Activated B cell treated with CpG ODN at 0.5 μM for 24 hours (primary cell): Measurements from ENCODE around the gene FUZ. TPM values are rescaled to one million over a fixed set of nuclear protein-coding genes. Genes with fewer than 3 reads are reported as not detected.

ENCODE experiments used
- ATAC-seq: fragments of 200-7000 bp; cut with Tn5 transposase; one replicate; pipeline ENCODE4 v1.10.0; 2021; ENCODE audit warnings: low read depth, mild to moderate bottlenecking, moderate library complexity
- CTCF ChIA-PET: fragments of 350-600 bp; sonication (Branson Sonifier 250); formaldehyde crosslinking; loops from one replicate; lab custom pipeline; 2021; ENCODE audit warnings: antibody characterized with exemption; lab: Charles Lee
- POLR2A ChIA-PET: fragments of 350-600 bp; sonication (Branson Sonifier 250); formaldehyde crosslinking; loops from one replicate; lab custom pipeline; 2021; ENCODE audit warnings: antibody characterized with exemption; lab: Charles Lee
- DNase-seq: peaks from one replicate; pipeline ENCODE4 v3.0.0; 2022
- H3K27ac Mint-ChIP-seq: one replicate; pipeline ENCODE4 v1.8.0; 2020; ENCODE audit warnings: mixed read lengths
- H3K27me3 Mint-ChIP-seq: one replicate; pipeline ENCODE4 v1.8.0; 2021; ENCODE audit warnings: mixed read lengths
- H3K36me3 Mint-ChIP-seq: one replicate; pipeline ENCODE4 v1.8.0; 2021; ENCODE audit warnings: low read depth, mixed read lengths
- H3K4me1 Mint-ChIP-seq: one replicate; pipeline ENCODE4 v1.8.0; 2021; ENCODE audit warnings: mixed read lengths
- H3K4me3 Mint-ChIP-seq: one replicate; pipeline ENCODE4 v1.8.0; 2020; ENCODE audit warnings: mild to moderate bottlenecking, mixed read lengths
- H3K9me3 Mint-ChIP-seq: one replicate; pipeline ENCODE4 v1.8.0; 2020; ENCODE audit warnings: mixed read lengths
- intact Hi-C: fragments of 100-400 bp; cut with micrococcal nuclease; formaldehyde crosslinking; loops from one replicate; pipeline ENCODE4 v1.15.1; 2024
- total RNA-seq: library from RNA; stranded (reverse); gene quantifications from 2 replicates; pipeline ENCODE4 v1.2.3, GENCODE V29; 2022
- TF ChIP-seq, protein P1 (sequence below): fragments of 200-600 bp; IDR thresholded peaks from one replicate; pipeline ENCODE4 v1.8.0; 2022; ENCODE audit warnings: antibody characterized with exemption, mild to moderate bottlenecking

FUZ gene
- total RNA-seq, 1 donor from 2014 or later: 12.0 TPM

GRCh38 chr19:49837425-49837824 lies 24.3 kb upstream of the FUZ start:
- ChIA-PET CTCF (no interaction called here), POLR2A (interaction anchor here (0.5 to 0.8 kb wide), 2 partner anchors 16 to 18 kb away, joined by 3 to 4 read pairs; no protein-coding TSS in a partner anchor)
- Mint-ChIP-seq H3K4me1 (peaks cover 5% of the 10 kb centered on the region), H3K36me3 (peaks cover 75% of the 10 kb centered on the region), H3K4me3 (no peak overlapping the region), H3K27ac (no peak overlapping the region), H3K27me3 (no peaks in the 10 kb centered on the region), H3K9me3 (no peaks in the 10 kb centered on the region)
- DNase-seq (no peak), ATAC-seq (no peak)
- intact Hi-C loops: no loop called here
- TF ChIP-seq, protein P1, sequence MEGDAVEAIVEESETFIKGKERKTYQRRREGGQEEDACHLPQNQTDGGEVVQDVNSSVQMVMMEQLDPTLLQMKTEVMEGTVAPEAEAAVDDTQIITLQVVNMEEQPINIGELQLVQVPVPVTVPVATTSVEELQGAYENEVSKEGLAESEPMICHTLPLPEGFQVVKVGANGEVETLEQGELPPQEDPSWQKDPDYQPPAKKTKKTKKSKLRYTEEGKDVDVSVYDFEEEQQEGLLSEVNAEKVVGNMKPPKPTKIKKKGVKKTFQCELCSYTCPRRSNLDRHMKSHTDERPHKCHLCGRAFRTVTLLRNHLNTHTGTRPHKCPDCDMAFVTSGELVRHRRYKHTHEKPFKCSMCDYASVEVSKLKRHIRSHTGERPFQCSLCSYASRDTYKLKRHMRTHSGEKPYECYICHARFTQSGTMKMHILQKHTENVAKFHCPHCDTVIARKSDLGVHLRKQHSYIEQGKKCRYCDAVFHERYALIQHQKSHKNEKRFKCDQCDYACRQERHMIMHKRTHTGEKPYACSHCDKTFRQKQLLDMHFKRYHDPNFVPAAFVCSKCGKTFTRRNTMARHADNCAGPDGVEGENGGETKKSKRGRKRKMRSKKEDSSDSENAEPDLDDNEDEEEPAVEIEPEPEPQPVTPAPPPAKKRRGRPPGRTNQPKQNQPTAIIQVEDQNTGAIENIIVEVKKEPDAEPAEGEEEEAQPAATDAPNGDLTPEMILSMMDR: no peak

- H3K27me3 Mint-ChIP-seq: no peaks in the 10 kb centered on the region
- POLR2A ChIA-PET: interaction anchor here (0.8 kb wide), 1 partner anchor 18 kb away, joined by 4 read pairs; no protein-coding TSS in a partner anchor
- intact Hi-C loops: no loop called here
- H3K9me3 Mint-ChIP-seq: no peaks in the 10 kb centered on the region
- H3K36me3 Mint-ChIP-seq: peaks cover 79% of the 10 kb centered on the region
- TF ChIP-seq, protein P1: no peak
- DNase-seq (no peak), ATAC-seq (no peak)
- H3K27ac Mint-ChIP-seq: no peak overlapping the region
- peaks cover under 1% of the 10 kb centered on the region for H3K4me1 Mint-ChIP-seq
- CTCF ChIA-PET: no interaction called here
- no peak overlapping the region for H3K4me3 Mint-ChIP-seq
Observed at GRCh38 chr19:49837009-49837310, 23.9 kb upstream of the FUZ start.

DNA sequence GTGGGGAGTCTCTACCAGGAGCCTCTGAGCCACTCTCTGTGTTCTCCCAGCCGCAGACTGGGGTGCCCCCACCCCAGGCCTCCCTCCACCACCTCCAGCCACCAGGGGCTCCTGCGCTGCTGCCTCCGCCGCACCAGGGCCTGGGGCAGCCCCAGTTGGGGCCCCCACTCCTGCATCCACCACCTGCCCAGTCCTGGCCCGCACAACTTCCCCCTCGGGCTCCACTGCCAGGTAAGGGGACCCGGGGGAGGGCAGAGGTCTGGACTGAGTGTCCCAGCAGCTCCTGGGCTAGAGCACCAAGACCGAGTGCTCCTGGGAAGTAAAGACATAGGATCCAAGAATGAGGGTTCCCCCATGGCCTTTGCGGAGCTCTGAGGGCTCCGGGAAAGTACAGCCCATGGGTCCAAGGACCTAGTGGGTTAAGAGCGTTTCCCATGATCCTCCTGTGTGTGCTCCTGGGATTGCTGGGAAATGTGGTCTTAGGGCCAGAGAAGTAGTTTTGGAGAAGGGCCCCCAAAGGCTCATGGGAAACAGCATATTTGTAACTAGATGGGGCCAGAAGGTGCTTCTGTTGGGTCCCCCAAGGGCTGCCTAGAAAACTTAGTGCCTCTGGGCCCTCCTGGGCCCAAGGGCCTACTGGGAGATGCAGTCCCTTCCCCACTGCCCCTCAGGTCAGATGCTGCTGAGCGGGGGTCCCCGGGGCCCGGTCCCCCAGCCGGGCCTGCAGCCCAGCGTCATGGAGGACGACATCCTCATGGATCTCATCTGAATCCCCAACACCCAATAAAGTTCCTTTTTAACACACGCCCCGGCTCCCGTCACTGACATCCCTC lies 23.3 kb upstream of the FUZ start:
- intact Hi-C loops: no loop called here
- no peaks in the 10 kb centered on the region for H3K27me3 Mint-ChIP-seq
- peaks cover 85% of the 10 kb centered on the region for H3K36me3 Mint-ChIP-seq
- no peaks in the 10 kb centered on the region for H3K4me1 Mint-ChIP-seq
- TF ChIP-seq, protein P1: no peak
- no peaks in the 10 kb centered on the region for H3K9me3 Mint-ChIP-seq
- no peak overlapping the region for H3K4me3 Mint-ChIP-seq
- no peak for ATAC-seq
- ChIA-PET CTCF (no interaction called here), POLR2A (interaction anchor here (0.8 kb wide), 1 partner anchor 17 kb away, joined by 4 read pairs; no protein-coding TSS in a partner anchor)
- DNase-seq: no peak
- H3K27ac Mint-ChIP-seq: no peak overlapping the region

DNA sequence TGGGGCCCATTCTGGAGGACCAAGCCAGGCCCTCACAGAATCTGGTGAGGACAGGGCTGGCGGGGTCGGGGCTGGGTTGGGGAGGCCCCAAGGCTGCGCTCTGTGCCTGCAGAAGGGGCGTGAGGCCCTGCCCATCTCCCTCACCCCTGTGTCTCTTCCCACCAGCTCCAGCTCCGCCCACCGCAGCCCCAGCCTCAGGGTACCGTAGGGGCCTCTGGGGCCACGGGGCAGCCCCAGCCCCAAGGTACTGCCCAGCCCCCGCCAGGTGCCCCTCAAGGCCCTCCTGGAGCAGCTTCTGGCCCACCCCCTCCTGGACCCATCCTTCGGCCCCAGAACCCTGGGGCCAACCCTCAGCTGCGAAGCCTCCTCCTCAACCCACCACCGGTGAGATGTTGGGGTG lies 22.5 kb upstream of the FUZ start:
- no peak overlapping the region for H3K4me3 Mint-ChIP-seq
- no peak overlapping the region for H3K27ac Mint-ChIP-seq
- CTCF ChIA-PET: no interaction called here
- H3K27me3 Mint-ChIP-seq: no peaks in the 10 kb centered on the region
- ATAC-seq: no peak
- TF ChIP-seq, protein P1: no peak
- DNase-seq: no peak
- H3K9me3 Mint-ChIP-seq: no peaks in the 10 kb centered on the region
- H3K36me3 Mint-ChIP-seq: peaks cover 86% of the 10 kb centered on the region
- no peaks in the 10 kb centered on the region for H3K4me1 Mint-ChIP-seq
- POLR2A ChIA-PET: no interaction called here
- intact Hi-C loops: no loop called here

GRCh38 chr19:49833599-49833998 lies 20.5 kb upstream of the FUZ start:
- ChIA-PET CTCF (no interaction called here), POLR2A (interaction anchor here (1.0 kb wide), 1 partner anchor 17 kb away, joined by 3 read pairs; the partner anchor contains the start of gene PTOV1)

More at GRCh38 chr19:49833599-49833998, 20.5 kb upstream of the FUZ start:
- Mint-ChIP-seq H3K36me3 (peaks cover 85% of the 10 kb centered on the region), H3K9me3 (no peaks in the 10 kb centered on the region), H3K27ac (no peak overlapping the region), H3K4me1 (peaks cover 2% of the 10 kb centered on the region), H3K4me3 (no peak overlapping the region), H3K27me3 (no peaks in the 10 kb centered on the region)
- TF ChIP-seq, protein P1: no peak
- no peak for ATAC-seq
- no peak for DNase-seq
- intact Hi-C loops: no loop called here
